Muscle layer of duodenum (tissue), 2 donors: ENCODE measurements around the gene HNRNPUL1.

Experiments
- H3K27ac ChIP-seq: one replicate; pipeline ENCODE4 v1.7.0; 2013; ENCODE audit warnings: mild to moderate bottlenecking, low read length
- H3K27me3 ChIP-seq: one replicate; pipeline ENCODE4 v1.7.0; 2013; ENCODE audit warnings: low read depth, mild to moderate bottlenecking, control low read depth, low read length
- H3K36me3 ChIP-seq, 2 donors: one replicate each; pipeline ENCODE4 v1.7.0; 2013; ENCODE audit warnings: low read length in 2 of 2, control low read depth in 1 of 2, mild to moderate bottlenecking in 1 of 2; ENCODE audit not compliant: insufficient read depth in 2 of 2, control insufficient read depth in 1 of 2
- H3K4me1 ChIP-seq, 2 donors: one replicate each; pipeline ENCODE4 v1.7.0; 2013; ENCODE audit warnings: low read length in 2 of 2, mild to moderate bottlenecking in 2 of 2, control low read depth in 1 of 2, moderate library complexity in 1 of 2; ENCODE audit not compliant: insufficient read depth in 2 of 2, control insufficient read depth in 1 of 2
- H3K4me3 ChIP-seq, 2 donors: one replicate each; pipeline ENCODE4 v1.7.0; 2013; ENCODE audit warnings: low read length in 2 of 2, low read depth in 1 of 2, mild to moderate bottlenecking in 1 of 2
- H3K9me3 ChIP-seq, 2 donors: one replicate each; pipeline ENCODE4 v1.7.0; 2013; ENCODE audit warnings: low read length in 2 of 2, control low read depth in 1 of 2, mild to moderate bottlenecking in 1 of 2; ENCODE audit not compliant: control insufficient read depth in 1 of 2
- donor health status: healthy.

HNRNPUL1 gene

DNA sequence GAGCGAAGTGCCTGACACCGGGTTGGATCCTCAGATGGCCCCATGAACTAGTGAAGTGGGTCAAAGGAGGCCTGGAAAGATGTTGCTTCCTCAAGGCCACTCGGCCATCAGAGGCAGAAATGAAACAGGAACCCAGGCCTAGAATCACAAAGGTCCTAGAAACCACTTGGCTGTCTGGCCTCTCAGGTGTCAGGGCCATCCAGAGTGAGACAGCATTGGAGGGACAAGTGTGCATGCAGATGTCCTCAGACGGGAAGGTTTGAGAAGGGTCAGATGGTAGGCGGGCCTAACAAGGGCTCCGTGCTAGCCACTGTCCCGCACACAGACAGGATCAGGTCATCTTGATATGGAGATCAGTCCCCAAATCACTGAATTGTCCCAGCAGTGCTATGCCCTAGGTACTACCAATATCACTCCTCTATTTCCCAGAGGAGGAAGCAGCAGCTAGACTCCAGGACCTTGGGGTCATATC is 60.1 kb downstream of the HNRNPUL1 start:
- H3K4me3 ChIP-seq, result peak overlapping the region in 1 of 2 donors; percentile 15
- peaks cover 17 to 58% of the 10 kb centered on the region in 2 donors for H3K36me3 ChIP-seq
- H3K9me3 ChIP-seq, result no peaks in the 10 kb centered on the region
- H3K27me3 ChIP-seq, result no peaks in the 10 kb centered on the region
- peaks cover 30 to 64% of the 10 kb centered on the region in 2 donors for H3K4me1 ChIP-seq
- peak overlapping the region; percentile 70 for H3K27ac ChIP-seq

DNA sequence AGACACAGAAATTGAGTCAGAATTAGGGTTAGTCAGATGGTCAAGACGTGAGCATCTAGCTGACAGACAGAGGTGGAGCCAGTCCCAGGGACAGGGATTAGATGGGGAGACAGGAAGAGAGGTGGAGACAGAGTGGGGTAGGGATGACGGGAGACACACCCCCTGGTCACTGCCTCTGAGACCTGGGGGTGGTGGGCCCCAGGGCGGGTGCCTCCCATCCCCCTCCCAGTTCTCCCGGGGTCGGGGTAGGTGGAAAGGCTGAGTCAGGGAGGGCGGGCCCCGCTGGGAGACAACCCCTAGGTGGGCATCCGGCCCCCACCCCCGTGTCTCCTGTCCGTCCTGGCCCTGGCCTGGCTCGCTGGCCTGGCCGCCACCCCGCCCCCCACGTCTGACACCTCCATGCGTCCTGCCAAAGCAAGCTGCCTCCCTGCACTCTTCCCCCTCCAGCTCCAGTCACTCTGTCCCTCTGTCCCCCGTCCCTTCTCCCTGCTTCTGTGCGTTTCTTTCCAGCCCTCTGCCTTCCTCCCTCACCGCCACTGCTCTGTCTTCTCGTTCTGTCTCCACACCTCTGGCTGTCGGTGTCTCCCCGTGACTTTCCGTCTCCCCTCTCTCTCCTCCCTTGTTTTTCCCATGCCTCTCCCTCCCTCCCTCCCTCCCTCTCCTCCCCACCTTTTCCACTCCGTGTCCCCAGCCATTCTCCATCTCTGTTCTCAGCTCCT is 60.9 kb downstream of the HNRNPUL1 start:
- peaks cover 30 to 64% of the 10 kb centered on the region in 2 donors for H3K4me1 ChIP-seq
- H3K9me3 ChIP-seq, result no peaks in the 10 kb centered on the region
- peak overlapping the region; percentile 70 for H3K27ac ChIP-seq
- H3K36me3 ChIP-seq, result peaks cover 12 to 50% of the 10 kb centered on the region in 2 donors
- H3K4me3 ChIP-seq, result peak overlapping the region; percentile 7 to 32
- H3K27me3 ChIP-seq, result no peaks in the 10 kb centered on the region

DNA sequence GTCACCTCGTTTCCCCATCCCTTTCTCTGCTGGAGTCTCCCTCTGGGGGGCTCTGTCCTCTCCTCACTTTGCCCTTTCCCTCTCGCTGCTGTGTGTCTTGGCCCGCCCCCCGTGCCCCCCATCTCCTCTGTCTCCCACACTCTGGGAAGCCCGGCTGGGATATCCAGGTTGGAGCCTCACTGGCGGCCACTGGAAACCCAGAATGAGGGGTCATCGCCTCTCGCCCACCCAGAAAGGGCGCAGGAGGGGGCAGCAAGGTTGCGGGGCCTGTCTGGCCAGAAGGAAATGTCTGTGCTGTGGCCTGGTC is 61.4 kb downstream of the HNRNPUL1 start:
- Histone ChIP-seq H3K4me3 (peak overlapping the region; percentile 7 to 32), H3K9me3 (no peaks in the 10 kb centered on the region), H3K4me1 (peaks cover 30 to 64% of the 10 kb centered on the region in 2 donors), H3K27me3 (no peaks in the 10 kb centered on the region), H3K36me3 (peaks cover 9 to 48% of the 10 kb centered on the region in 2 donors), H3K27ac (no peak overlapping the region)

DNA sequence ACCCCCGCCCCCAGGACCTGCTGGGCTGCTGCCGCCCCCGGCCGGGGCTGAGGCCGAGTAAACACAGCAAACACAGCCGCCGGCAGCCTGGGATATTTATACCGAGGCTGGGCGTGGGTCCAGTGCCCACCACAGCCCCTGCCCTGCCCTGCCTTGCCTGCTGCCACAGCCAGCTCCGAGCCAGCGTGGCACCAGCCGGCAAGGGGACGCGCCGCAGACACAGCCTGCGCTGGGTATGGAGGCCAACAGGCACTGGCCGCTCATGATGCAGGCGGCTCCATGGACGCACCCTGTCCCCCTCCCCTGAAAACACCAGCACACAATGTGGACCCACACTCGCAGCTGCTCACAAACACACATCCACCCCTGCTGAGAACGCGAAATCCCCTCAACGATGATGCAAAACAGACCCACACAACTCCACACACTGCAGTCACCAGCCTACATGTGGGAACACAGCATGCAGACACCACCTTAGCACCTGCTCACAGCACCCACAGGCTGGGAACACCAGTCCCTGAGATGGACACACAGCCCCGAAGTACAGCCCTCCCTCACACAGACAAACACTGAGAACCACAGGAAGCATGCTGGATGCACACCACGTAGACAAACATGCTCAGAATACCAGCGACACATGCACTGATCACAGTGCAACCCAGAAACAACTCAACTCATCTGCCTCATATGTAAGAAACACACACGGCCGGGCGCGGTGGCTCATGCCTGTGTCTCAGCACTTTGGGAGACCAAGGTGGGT is 62.0 kb downstream of the HNRNPUL1 start:
- no peaks in the 10 kb centered on the region for H3K27me3 ChIP-seq
- peak overlapping the region in 1 of 2 donors; percentile 32 for H3K4me3 ChIP-seq
- H3K4me1 ChIP-seq, result peaks cover 30 to 62% of the 10 kb centered on the region in 2 donors
- no peaks in the 10 kb centered on the region for H3K9me3 ChIP-seq
- peaks cover 4 to 46% of the 10 kb centered on the region in 2 donors for H3K36me3 ChIP-seq
- H3K27ac ChIP-seq, result no peak overlapping the region

DNA sequence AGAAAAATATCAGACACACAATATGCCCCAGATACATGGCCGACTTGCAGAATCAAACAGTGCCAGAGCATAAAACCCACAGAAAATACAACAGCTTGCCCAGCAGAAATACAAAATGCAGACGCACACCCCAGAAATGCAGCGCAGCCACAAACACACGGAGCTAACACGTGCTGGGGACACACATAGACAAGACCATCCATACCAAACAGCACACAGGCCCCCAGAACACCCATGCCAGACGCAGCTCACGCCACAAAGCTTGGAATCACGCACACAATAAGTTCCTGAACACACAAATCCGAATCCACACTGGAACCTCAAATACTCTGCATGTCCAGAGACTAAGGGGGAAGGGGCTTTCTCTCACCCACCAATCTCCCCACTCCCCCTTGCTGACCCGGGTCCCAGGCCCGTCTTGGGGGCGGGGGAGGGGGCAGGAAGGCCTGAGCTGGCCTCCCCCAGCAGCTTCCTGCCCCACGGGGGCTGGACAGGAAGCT is 63.0 kb downstream of the HNRNPUL1 start:
- Histone ChIP-seq H3K27me3 (no peaks in the 10 kb centered on the region), H3K36me3 (peaks cover 7 to 50% of the 10 kb centered on the region in 2 donors), H3K27ac (peak overlapping the region; percentile 51), H3K9me3 (no peaks in the 10 kb centered on the region), H3K4me3 (peak overlapping the region; percentile 28 to 50), H3K4me1 (peaks cover 30 to 52% of the 10 kb centered on the region in 2 donors)

DNA sequence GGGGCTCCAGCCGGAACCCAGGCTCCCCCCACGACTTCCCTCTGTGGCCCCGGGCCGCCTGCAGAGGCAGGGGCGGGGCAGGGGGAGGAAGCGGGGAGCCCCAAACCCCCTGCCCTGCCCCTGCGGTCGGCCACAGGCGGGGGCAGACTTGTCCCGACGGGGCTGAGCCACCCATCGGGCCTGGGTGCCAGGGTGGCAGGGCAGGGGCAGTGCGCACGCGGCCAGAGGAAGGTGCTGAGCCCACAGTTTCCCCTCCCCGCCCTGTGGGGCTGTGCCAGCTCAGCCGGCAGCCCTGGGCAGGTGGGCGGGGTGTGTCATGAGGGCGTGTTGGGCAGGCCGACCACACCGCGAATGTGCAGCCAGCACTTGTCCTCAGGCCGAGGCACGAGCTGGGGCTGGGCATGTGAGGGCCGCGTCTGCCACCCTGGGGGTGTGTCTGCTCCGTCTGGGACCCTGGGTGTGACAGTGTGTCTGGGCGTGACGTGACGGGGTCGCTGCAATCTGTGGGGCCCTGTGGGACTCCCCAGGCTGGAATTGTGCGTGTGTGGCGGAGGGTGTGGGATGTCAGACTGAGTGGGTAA is 63.5 kb downstream of the HNRNPUL1 start:
- H3K4me1 ChIP-seq, result peaks cover 29 to 47% of the 10 kb centered on the region in 2 donors
- H3K36me3 ChIP-seq, result peaks cover 4 to 50% of the 10 kb centered on the region in 2 donors
- no peaks in the 10 kb centered on the region for H3K27me3 ChIP-seq
- no peaks in the 10 kb centered on the region for H3K9me3 ChIP-seq
- peak overlapping the region; percentile 51 for H3K27ac ChIP-seq
- H3K4me3 ChIP-seq, result peak overlapping the region; percentile 28 to 50

DNA sequence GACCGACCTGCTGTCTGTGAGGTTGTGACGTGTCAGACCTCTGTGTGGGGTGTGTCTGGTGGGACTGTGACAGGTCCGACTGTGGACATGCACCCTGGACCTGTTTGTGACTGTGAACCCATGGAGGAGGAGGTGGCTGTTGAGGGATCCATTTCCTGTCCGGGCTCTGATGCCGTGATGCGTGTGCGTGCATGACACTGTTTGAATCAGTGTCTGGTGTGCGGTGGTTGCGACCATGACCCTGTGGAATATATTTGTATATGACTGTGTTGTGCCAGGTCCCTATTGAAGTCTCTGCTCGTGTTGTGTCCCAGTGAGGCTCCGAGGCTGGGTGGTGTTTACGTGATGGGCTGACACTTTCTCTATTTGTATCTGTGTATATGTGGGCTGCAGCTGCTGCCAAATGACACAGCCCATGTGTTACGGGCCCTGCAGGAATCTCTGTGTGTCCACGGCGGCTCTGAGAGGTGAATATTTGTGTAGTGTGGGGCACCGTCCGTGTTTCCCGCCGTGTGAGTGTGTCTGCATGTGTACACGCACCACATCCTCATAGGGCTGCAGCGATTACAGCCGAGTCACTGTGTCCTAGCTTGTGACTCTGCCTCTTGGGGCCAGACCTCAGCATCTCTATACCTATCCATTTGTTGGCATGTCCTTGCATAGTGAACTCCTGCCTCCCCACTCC is 64.1 kb downstream of the HNRNPUL1 start:
- Histone ChIP-seq H3K4me1 (peaks cover 23 to 42% of the 10 kb centered on the region in 2 donors), H3K27me3 (no peaks in the 10 kb centered on the region), H3K27ac (peak overlapping the region; percentile 23), H3K9me3 (no peaks in the 10 kb centered on the region), H3K36me3 (peaks cover 4 to 48% of the 10 kb centered on the region in 2 donors), H3K4me3 (peak overlapping the region; percentile 21 to 28)

DNA sequence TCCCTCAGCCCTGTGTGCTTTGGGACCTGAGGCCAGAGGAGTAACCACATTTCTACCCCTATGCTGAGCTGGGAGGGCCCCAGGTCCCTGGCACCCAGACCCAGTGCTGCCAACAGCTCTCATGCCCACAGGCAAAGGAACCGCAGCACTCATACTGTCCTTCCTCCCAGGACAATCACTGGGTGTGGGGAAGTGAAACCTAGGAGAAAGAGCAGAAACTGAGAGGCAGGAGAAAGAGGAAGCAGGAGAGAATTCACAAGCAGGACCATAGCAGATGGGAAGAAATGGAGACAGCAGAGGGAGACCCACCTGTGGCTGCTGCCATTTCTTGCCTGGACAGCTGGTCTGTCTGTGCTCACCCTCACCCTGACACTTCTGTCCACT is 64.7 kb downstream of the HNRNPUL1 start:
- H3K4me3 ChIP-seq, result no peak overlapping the region
- H3K36me3 ChIP-seq, result peaks cover 7 to 47% of the 10 kb centered on the region in 2 donors
- peak overlapping the region; percentile 23 for H3K27ac ChIP-seq
- peaks cover 20 to 37% of the 10 kb centered on the region in 2 donors for H3K4me1 ChIP-seq
- no peaks in the 10 kb centered on the region for H3K27me3 ChIP-seq
- no peaks in the 10 kb centered on the region for H3K9me3 ChIP-seq

DNA sequence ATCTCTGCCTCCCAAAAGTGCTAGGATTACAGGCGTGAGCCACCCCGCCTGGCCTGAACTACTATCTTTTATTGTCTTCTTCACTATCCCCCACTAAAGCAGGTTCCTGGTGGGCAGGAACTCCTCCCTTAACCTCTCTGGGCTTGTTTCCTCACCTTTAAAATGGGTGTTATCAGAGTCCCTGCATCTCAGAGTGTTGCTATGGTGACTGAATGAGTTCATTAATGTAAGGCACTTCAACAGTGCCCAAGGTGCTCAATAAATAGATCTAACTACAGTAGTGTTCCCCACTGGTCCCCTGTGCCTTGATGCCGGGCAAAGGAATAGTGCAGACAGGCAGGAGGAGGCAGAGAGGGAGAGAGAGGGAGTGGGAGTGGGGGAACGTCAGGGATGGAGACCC is 66.3 kb downstream of the HNRNPUL1 start:
- H3K4me3 ChIP-seq, result no peak overlapping the region
- H3K27me3 ChIP-seq, result no peaks in the 10 kb centered on the region
- no peak overlapping the region for H3K27ac ChIP-seq
- H3K36me3 ChIP-seq, result peaks cover 7 to 38% of the 10 kb centered on the region in 2 donors
- no peaks in the 10 kb centered on the region for H3K9me3 ChIP-seq
- peaks cover 11 to 21% of the 10 kb centered on the region in 2 donors for H3K4me1 ChIP-seq

DNA sequence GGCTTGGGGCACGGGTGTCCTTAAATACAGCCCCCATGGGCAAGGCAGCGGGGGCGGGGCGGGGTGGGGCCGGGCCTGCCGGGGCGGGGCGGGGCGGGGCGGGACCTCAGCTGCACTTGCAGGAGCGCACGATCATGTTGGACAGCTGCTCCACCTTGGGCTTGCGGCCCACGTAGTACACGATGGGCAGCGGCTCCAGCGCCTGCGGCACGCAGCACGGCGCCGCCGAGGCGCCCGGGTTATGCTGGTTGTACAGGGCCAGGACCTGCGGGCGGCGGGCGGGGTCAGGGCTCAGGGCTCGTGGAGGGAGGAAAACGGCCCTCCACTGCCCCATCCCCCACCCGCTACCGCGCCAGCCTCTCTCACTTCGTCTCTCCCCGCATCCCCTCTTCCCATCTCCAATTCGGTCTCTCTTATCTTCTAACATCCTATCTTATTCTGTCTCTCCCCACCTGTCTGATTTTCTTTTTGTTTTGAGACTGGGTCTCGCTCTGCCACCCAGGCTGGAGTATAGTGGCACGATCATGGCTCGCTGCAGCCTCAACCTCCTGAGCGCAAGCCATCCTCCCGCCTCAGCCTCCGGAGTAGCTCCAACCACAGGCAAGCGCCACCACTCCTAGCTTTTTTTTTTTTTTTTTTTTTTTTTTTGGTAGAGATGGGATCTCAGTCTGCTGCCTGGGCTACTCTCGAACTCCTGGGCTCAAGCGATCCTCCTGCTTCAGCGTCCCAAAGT is 66.9 kb downstream of the HNRNPUL1 start:
- no peak overlapping the region for H3K27ac ChIP-seq
- H3K27me3 ChIP-seq, result no peaks in the 10 kb centered on the region
- H3K4me3 ChIP-seq, result no peak overlapping the region
- H3K4me1 ChIP-seq, result peaks cover 9 to 14% of the 10 kb centered on the region in 2 donors
- H3K9me3 ChIP-seq, result no peaks in the 10 kb centered on the region
- peaks cover 7 to 35% of the 10 kb centered on the region in 2 donors for H3K36me3 ChIP-seq
